NCI-H2081 (cell line): ENCODE data around the gene LCP2.
"Not testable (repeated sequence)": the region's sequence is repeated elsewhere in the genome, so short reads cannot be mapped to it uniquely, and the experiment has no call there.

Experiments
- DNase-seq, 2 experiments: peaks; one replicate each; lab custom pipeline; 2025; lab: John Stamatoyannopoulos, UW

Gene LCP2

DNA sequence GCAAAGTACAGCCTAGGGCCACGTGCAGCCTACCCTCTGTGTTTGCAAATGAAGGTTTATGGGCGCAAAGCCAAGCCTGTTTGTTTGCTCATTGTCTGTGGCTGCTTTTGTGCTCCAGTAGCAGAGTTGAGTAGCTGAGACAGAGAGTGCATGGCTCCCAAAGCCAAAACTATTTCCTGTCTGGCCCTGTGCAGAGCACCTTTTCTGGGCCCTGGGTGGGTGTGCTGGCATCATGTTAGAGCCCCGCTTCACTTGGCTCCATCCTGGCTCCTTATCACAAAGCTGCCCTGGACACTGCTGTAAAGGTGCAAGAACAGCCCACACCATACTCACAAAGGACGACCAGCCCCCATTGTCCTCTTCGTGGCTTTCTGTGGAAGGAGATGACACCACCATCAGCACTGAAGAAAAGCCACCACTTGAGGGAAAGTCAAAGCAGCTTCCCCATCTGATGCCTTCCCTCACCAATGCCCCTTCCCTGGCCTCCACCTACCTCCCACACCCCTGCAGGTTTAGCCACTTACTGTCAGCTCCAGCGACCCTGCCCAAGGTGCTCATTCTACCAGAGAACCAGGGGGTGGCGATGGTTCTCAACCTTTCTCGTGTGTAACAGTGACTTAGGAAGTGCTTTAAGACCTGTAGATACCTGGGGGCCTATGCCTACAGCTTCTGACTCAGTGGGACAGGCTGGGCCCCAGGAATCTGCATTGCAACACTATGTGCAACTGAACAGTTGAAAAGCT, 23.4 kb downstream of the LCP2 start:
- no peak for DNase-seq

- DNase-seq = no peak
These were observed 27.1 kb downstream of the LCP2 start for GRCh38 chr5:170270293-170271069.

DNA sequence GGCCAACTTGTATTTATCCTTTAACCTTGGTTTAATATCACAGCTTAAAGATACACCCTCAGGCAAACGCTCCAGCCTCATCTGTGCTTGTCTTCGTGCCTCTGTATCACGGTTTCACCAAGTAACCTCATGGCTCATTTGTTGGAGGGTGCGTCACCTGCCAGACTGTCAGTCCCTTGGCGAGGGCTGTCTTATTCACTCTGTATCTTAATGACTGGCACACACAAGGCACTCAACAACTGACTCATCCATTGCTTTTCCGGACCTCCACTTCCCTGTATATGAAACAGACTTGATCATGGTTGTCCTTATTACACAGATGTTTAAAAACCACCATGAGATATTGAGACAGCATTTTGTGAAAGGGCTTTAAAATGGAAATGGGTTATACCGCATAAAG, 28.0 kb downstream of the LCP2 start:
- DNase-seq = no peak

DNA sequence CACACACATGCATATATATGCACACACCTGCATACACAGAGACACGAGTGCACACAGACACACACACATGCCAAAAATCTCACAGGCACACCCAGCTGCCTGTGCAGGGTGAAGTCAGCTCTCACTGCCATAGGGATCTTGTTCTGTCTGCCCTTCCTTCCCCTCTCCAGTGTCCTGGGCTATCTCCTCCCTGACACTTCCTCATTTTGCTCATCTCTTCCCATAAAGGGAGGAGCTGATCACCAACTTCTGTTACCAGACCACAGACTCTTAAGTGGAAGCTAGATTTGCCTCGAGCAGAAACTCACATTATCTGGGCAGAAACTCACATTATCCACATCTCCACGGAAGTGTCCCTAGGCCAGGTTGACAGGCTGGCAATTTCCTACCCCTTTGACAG, 28.7 kb downstream of the LCP2 start:
- DNase-seq = no peak

GRCh38 chr5:170268153-170268689, 29.4 kb downstream of the LCP2 start:
- no peak for DNase-seq

DNA sequence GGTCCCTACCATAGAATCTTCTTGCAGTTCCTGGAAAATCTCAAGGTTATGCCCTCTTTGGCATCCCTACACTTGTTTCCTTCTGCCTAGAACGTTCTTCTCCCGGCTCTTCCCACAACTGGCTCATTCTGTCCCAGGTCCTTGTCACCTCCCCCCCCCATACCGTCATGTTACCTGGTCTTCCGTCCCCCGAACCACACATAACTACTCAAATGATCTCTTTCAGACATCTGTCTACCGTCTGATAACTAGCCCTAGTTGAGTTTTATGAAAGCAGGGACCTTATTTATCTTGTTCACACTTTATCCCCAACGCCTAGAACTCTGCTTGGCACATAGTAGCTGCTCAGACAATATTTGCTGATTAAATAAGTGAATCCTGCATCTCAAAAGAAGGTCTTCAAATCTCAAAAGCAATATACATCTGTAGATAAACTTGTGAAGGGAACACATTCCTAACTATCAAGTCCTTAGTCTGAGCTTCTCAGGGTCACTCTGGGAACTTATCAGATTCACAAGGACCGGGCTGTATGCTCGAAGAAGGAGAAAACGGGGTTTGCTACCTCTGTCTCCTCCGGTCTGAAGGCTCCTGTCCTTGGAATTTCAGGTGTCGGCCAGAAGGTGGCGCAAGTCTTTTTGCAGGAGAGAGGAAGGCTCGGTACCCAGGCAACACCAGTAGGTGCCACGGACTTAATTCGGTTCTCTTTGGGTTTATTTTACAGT, 30.0 kb downstream of the LCP2 start:
- DNase-seq = peak; percentile 16 to 28

GRCh38 chr5:170266570-170267381, 30.8 kb downstream of the LCP2 start:
- no peak for DNase-seq

DNA sequence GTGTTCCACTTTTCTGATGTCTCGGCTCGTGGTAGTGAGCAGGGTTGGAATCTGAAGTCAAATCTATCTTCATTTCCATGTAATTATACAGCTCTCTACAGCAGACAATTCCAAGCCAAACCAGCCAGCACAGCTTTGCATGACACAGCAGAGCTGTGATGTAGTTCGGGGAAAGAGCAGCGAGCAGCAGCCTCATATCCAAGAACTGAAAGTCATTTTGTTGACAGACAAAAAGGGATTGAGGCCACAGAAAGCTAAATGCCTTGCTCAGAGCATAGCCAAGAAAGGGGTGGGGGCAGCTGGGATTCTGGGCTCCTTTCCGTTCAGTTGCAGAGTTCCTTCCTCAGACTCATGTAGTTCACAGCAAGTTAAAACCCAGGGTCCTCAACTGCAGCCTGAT, 32.1 kb downstream of the LCP2 start:
- DNase-seq = no peak

DNA sequence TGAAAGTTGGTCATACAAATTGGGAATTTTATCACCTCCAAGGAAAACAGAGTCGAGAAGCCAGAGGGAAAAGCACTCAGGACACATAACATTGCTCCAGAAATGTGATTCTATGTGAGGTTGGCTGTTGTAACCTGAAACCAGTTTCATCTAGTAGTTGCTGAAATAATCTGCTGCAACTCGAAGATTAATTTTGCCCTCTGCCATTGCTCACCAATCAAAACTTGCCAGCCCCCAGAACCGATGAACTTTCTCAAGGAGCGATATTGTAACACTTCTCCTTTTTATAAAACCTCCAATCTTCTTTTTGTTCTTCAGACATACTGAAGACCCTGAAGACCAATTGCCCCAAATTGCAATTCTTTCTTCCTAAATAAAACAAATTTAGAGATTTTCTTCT, 33.7 kb downstream of the LCP2 start:
- no peak for DNase-seq

DNA sequence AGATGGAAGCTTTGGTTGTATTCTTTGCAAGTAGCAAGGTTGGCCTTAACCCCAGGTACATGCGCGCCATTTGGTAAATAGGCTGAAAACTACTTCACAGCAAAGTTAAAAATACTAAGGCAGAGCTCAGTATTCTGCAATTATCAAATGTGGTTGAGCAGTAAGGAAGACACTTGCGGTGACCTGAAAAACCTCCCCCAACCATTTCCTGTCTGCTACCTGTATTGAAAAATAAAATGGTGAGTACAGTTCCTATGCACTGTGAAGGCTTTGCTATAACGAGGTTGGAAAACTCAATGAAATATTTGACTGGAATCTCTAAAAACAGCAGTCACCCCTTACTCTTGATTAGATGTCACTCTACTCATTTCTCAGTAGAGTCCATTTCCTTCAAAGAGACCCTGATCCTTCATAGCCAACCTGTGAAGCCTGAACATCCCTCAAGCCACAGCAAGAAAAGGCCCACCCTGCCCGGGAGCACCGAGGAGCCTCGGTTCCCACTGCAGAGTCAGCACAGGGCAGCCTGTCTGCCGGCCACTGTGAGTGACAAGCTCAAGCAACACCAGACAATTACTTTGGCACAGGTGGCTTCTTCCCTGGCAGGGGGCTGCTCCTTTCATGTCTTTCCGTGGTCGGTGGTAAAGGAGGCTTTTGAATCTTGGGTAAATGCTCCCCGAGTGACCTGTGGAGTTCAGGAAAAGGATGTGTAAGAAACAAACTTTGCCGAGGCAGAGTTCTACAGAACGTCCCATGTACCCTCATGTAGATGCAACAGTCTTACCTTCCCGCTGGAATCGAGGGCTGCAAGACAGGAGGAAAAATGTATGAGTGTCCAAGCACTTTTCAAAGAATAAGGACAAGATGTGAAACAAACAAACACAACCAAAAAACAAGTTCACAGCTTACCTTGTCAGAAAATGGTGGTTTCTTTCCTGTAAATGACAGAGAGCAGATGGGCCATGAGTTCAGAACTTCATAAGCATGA, 35.2 kb downstream of the LCP2 start:
- DNase-seq = no peak

- no peak for DNase-seq
These were observed 36.0 kb downstream of the LCP2 start for GRCh38 chr5:170261528-170262043.

DNA sequence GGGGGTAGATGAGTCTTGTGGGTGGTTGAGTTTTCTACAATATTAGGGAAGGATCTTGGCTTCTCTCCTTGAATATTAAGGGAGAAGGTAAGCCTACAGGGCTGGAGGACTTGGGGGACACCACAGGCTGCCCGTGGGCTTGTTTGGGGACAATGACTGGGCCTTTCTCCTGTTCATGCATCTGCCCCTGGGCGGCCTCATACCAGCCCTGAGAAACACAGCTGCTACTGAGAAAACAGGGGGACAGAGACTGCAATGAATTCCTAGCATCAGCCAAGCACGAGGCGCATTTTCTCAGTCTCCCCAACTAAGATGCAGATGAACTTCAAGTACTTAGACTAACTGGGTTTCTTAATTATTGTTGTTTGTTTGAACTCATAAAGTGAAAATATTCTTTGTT, 40.2 kb downstream of the LCP2 start:
- no peak for DNase-seq

- DNase-seq = no peak
These were observed 41.0 kb downstream of the LCP2 start for GRCh38 chr5:170256571-170256970.

DNA sequence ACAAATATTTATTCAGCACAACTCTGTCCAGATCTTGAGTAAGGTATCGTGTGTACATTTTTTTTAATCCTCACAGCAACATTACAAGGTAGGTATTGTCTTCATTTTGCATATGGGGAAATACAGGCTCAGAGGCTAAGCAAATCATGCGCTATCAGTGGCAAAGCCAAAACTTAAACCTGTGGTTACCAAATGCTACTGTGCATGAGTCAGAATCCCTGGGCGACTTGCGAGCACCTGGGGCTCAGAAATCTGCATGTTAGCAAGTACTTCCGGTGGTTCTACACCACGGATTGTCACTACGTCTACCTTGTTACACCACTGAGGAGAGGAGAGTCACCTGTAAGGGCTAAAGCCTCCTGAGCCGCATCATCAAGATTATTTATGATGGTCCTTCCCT, 43.5 kb downstream of the LCP2 start:
- no peak for DNase-seq

- DNase-seq = no peak
These were observed 44.7 kb downstream of the LCP2 start for GRCh38 chr5:170252720-170253350.

- DNase-seq = no peak
These were observed 45.5 kb downstream of the LCP2 start for GRCh38 chr5:170252109-170252508.

DNA sequence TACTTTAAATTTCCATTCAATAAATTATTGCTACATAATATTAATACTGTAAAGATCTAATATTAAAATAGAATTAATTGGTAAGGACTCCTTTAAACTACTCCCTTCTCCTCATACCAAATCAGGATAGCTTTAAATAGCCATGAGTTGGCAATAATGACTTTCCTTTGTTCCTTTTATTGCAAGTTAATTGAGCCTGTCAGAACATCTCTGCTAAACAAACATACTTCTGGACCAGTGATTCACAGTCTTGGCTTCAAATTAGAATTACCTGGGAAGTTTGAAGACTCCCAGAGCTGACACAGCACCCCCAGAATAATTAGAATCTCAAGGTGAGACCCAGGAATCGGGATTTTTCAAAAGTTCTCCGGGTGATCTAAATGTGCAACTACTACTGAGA, 46.1 kb downstream of the LCP2 start:
- DNase-seq = no peak

GRCh38 chr5:170250810-170251317, 46.7 kb downstream of the LCP2 start:
- no peak for DNase-seq

DNA sequence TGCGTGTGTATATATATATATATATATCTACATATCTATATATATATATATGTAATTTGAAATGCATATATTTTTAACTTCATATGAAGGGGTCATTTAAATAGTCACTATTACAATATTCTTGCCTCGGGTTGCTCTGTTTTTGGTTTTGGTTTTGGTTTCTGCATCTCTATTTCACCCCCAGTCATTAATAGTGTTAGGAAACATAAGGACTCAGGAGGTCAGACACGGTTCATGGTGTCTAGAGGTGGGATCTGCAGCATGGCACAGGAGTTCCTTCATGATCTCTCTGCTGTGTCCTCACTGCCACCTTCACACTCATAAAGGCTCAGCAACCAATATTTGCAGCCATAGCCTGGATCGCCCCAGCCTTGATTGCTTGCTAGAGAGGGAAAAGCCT, 48.2 kb downstream of the LCP2 start:
- no peak for DNase-seq

- DNase-seq = not testable (repeated sequence)
These were observed 48.7 kb downstream of the LCP2 start for GRCh38 chr5:170248931-170249227.
